Right hindlimb (tissue), 1 donor: ENCODE measurements around the gene LETMD1.
A peak's percentile ranks its signal among the peaks of the same experiment; 100 is the strongest.
"Not testable (repeated sequence)": the region's sequence is repeated elsewhere in the genome, so short reads cannot be mapped to it uniquely, and the experiment has no call there.

Experiments used
- DNase-seq: peaks from one replicate; pipeline ENCODE4 v3.0.0-alpha.2; 2018

Gene LETMD1

GRCh38 chr12:51047655-51048540 lies at the start of gene LETMD1:
Gene LETMD1, plus strand, starts transcription at chr12:51048327. Its CDS starts 30 bp downstream, at chr12:51048357.
- DNase-seq: peak; percentile 96

GRCh38 chr12:50999093-50999492 lies 49.0 kb upstream of the LETMD1 start:
- no peak for DNase-seq

GRCh38 chr12:51000245-51000644 lies 47.9 kb upstream of the LETMD1 start:
- DNase-seq: no peak

- no peak for DNase-seq
Observed at GRCh38 chr12:51001799-51002198, 46.3 kb upstream of the LETMD1 start.

- DNase-seq: no peak
Observed at GRCh38 chr12:51004504-51004903, 43.6 kb upstream of the LETMD1 start.

GRCh38 chr12:51005030-51005429 lies 43.1 kb upstream of the LETMD1 start:
- DNase-seq: no peak

GRCh38 chr12:51005671-51006070 lies 42.5 kb upstream of the LETMD1 start:
- no peak for DNase-seq

- DNase-seq: no peak
Observed at GRCh38 chr12:51008329-51009055, 39.6 kb upstream of the LETMD1 start.

- DNase-seq: no peak
Observed at GRCh38 chr12:51009056-51009440, 39.1 kb upstream of the LETMD1 start.

GRCh38 chr12:51011955-51012354 lies 36.2 kb upstream of the LETMD1 start:
- no peak for DNase-seq

- no peak for DNase-seq
Observed at GRCh38 chr12:51012570-51013236, 35.4 kb upstream of the LETMD1 start.

- no peak for DNase-seq
Observed at GRCh38 chr12:51013441-51013840, 34.7 kb upstream of the LETMD1 start.

- not testable (repeated sequence) for DNase-seq
Observed at GRCh38 chr12:51014467-51014866, 33.7 kb upstream of the LETMD1 start.

GRCh38 chr12:51017452-51017851 lies 30.7 kb upstream of the LETMD1 start:
- DNase-seq: no peak

- no peak for DNase-seq
Observed at GRCh38 chr12:51018956-51019355, 29.2 kb upstream of the LETMD1 start.

GRCh38 chr12:51019927-51020326 lies 28.2 kb upstream of the LETMD1 start:
- no peak for DNase-seq

GRCh38 chr12:51020448-51021182 lies 27.5 kb upstream of the LETMD1 start:
- no peak for DNase-seq

GRCh38 chr12:51021694-51022093 lies 26.4 kb upstream of the LETMD1 start:
- no peak for DNase-seq

- DNase-seq: no peak
Observed at GRCh38 chr12:51023625-51024382, 24.3 kb upstream of the LETMD1 start.

GRCh38 chr12:51025338-51025835 lies 22.7 kb upstream of the LETMD1 start:
- no peak for DNase-seq

GRCh38 chr12:51025836-51026638 lies 22.1 kb upstream of the LETMD1 start, which contains the start of gene SLC11A2:
Gene SLC11A2, minus strand, starts transcription at chr12:51026384. Its CDS starts 15,656 bp downstream, at chr12:51010728.
- DNase-seq: peak; percentile 96
